ENCODE results near the gene HS6ST2.

GRCh38 chrX:132900633-132901293, 57.7 kb downstream of the HS6ST2 start:
- TF ChIP-seq CTCF (IDR thresholded peaks at IDR 0.05) (no peak), POLR2A (IDR thresholded peaks at IDR 0.05) (no peak)

Data from testis (tissue), 2 donors.